HG03469 (cell line): ENCODE results near the gene GPR55.

Source experiments
- ATAC-seq: cut with Tn5 transposase; IDR thresholded peaks from one replicate; pipeline ENCODE4 v1.9.1; 2021; ENCODE audit warnings: mild to moderate bottlenecking, moderate library complexity, moderate number of reproducible peaks; ENCODE audit not compliant: unreplicated experiment

GPR55 gene

GRCh38 chr2:230920167-230920566, 4.9 kb downstream of the GPR55 start:
- no peak for ATAC-seq

- ATAC-seq, result no peak
These were observed 5.4 kb downstream of the GPR55 start for GRCh38 chr2:230919681-230920080.

- ATAC-seq, result no peak
These were observed 5.8 kb downstream of the GPR55 start for GRCh38 chr2:230919240-230919639.

GRCh38 chr2:230916218-230916617, 8.8 kb downstream of the GPR55 start:
- ATAC-seq, result no peak

- no peak for ATAC-seq
These were observed 9.7 kb downstream of the GPR55 start for GRCh38 chr2:230915319-230915718.

GRCh38 chr2:230914886-230915285, 10.2 kb downstream of the GPR55 start:
- ATAC-seq, result no peak

- ATAC-seq, result no peak
These were observed 11.5 kb downstream of the GPR55 start for GRCh38 chr2:230913406-230914143.

- ATAC-seq, result no peak
These were observed 12.3 kb downstream of the GPR55 start for GRCh38 chr2:230912724-230913123.

GRCh38 chr2:230912046-230912445, 13.0 kb downstream of the GPR55 start:
- no peak for ATAC-seq

- ATAC-seq, result no peak
These were observed 14.4 kb downstream of the GPR55 start for GRCh38 chr2:230910546-230911177.

GRCh38 chr2:230909841-230910545, 15.0 kb downstream of the GPR55 start:
- ATAC-seq, result no peak

- ATAC-seq, result no peak
These were observed 16.3 kb downstream of the GPR55 start for GRCh38 chr2:230908595-230909191.

- ATAC-seq, result no peak
These were observed 16.9 kb downstream of the GPR55 start for GRCh38 chr2:230908092-230908594.

- no peak for ATAC-seq
These were observed 17.5 kb downstream of the GPR55 start for GRCh38 chr2:230907361-230908091.

- ATAC-seq, result no peak
These were observed 18.4 kb downstream of the GPR55 start for GRCh38 chr2:230906471-230907230.

GRCh38 chr2:230905448-230906421, 19.3 kb downstream of the GPR55 start:
- ATAC-seq, result no peak

- no peak for ATAC-seq
These were observed 20.1 kb downstream of the GPR55 start for GRCh38 chr2:230904856-230905447.
